ENCODE data around the gene STIM2.
A peak's percentile ranks its signal among the peaks of the same experiment; 100 is the strongest.

The STIM2 gene

DNA sequence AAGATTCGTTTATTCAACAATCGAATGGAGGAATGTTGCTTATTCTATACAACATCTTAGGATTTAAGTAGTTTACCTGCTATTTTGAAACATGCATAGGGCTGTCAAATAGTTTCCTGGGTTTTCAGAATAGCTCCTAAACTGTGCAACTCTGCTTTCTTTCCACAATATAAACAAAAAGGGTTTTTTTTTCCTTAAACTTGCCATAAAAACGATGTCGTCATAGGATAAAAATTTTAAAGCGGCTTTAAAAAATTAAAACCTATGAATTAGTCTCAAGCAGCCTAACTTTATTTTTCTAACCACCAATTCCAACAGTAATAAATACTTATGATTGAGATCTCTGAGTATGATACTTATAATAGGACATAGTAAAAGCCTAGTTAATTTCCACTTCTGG is 21.6 kb upstream of the STIM2 start:
- Histone ChIP-seq H3K27ac (ENCODE audit: low read length) (no peak overlapping the region), H3K27me3 (ENCODE audit: insufficient read depth, low read length) (no peaks in the 10 kb centered on the region), H3K9ac (ENCODE audit: low read depth, low read length) (no peak overlapping the region), H3K9me3 (ENCODE audit: insufficient read depth, low read depth, low read length) (no peaks in the 10 kb centered on the region), H3K4me1 (ENCODE audit: insufficient read depth, low read length) (peaks cover 7% of the 10 kb centered on the region; the same call in 1 of the 2 replicates), H3K4me3 (ENCODE audit: low read length) (no peak overlapping the region), H3K36me3 (ENCODE audit: insufficient read depth, low read depth, low read length) (no peaks in the 10 kb centered on the region)

DNA sequence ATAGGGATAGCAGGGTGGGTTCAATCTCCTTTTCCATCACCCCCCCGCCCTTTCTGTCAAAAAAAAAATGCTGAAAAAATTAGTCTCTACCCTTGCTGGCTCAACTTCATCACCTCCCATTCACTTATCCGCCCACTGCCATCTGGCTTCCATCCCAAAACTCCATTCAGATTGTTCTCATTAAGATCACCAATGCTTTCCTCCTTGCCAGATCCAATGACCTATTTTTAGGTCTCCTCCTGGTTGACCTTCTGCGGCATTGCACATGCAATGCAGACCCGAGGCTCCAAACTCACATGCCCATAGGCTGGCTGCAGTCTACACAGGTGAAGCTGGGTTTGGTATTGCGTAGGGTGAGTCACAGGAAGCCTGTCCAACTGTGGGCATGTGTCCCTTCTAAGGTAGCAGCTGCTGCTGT is 21.1 kb upstream of the STIM2 start:
- Histone ChIP-seq H3K9me3 (ENCODE audit: insufficient read depth, low read depth, low read length) (no peaks in the 10 kb centered on the region), H3K36me3 (ENCODE audit: insufficient read depth, low read depth, low read length) (no peaks in the 10 kb centered on the region), H3K27ac (ENCODE audit: low read length) (no peak overlapping the region), H3K4me3 (ENCODE audit: low read length) (no peak overlapping the region), H3K4me1 (ENCODE audit: insufficient read depth, low read length) (peaks cover 7% of the 10 kb centered on the region; the same call in 1 of the 2 replicates), H3K27me3 (ENCODE audit: insufficient read depth, low read length) (no peaks in the 10 kb centered on the region), H3K9ac (ENCODE audit: low read depth, low read length) (no peak overlapping the region)

DNA sequence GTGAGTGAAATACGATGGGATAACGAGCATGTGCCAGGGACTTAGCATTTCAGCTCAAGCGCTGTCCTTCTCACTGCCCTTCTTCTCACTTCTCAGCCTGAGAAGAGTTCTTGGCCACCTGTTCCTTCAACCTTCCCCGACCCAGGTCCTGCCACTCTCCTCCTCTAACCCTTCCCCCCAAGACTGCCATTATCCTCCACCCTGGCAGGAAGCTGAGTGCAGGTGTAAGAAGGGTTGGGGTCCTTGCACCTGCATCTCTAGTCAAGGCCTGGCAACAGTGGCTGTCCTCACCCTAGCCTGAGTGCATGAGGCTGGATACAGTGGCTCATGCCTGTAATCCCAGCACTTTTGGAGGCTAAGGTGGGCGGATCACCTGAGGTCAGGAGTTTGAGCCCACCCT is 19.9 kb upstream of the STIM2 start:
- H3K36me3 ChIP-seq (ENCODE audit: insufficient read depth, low read depth, low read length) = no peaks in the 10 kb centered on the region
- no peaks in the 10 kb centered on the region for H3K27me3 ChIP-seq (ENCODE audit: insufficient read depth, low read length)
- H3K4me3 ChIP-seq (ENCODE audit: low read length) = no peak overlapping the region
- no peak overlapping the region for H3K9ac ChIP-seq (ENCODE audit: low read depth, low read length)
- H3K4me1 ChIP-seq (ENCODE audit: insufficient read depth, low read length) = peaks cover 7% of the 10 kb centered on the region; the same call in 1 of the 2 replicates
- no peaks in the 10 kb centered on the region for H3K9me3 ChIP-seq (ENCODE audit: insufficient read depth, low read depth, low read length)
- no peak overlapping the region for H3K27ac ChIP-seq (ENCODE audit: low read length)

DNA sequence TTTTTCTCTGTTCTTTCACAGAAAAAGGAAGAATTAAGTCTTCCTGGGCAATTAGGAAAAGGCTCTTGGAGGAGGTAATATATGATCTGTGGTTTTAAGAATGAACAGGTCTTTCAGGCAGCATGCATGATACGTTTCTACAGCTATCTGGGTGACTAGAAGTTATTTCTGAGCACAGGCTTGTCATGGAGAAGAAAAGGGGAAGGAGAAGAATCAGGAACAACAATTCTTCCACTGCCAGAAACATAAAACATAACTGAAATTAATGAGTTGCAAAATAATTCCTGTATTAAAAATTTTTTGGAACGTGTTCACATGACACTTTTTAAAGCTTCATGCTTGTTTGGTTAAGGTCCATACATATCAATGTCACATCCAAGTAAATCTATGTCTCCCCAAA is 17.7 kb upstream of the STIM2 start:
- Histone ChIP-seq H3K9ac (ENCODE audit: low read depth, low read length) (no peak overlapping the region), H3K4me3 (ENCODE audit: low read length) (no peak overlapping the region), H3K36me3 (ENCODE audit: insufficient read depth, low read depth, low read length) (no peaks in the 10 kb centered on the region), H3K9me3 (ENCODE audit: insufficient read depth, low read depth, low read length) (no peaks in the 10 kb centered on the region), H3K4me1 (ENCODE audit: insufficient read depth, low read length) (peaks cover 7% of the 10 kb centered on the region; the same call in 1 of the 2 replicates), H3K27ac (ENCODE audit: low read length) (no peak overlapping the region), H3K27me3 (ENCODE audit: insufficient read depth, low read length) (no peaks in the 10 kb centered on the region)

DNA sequence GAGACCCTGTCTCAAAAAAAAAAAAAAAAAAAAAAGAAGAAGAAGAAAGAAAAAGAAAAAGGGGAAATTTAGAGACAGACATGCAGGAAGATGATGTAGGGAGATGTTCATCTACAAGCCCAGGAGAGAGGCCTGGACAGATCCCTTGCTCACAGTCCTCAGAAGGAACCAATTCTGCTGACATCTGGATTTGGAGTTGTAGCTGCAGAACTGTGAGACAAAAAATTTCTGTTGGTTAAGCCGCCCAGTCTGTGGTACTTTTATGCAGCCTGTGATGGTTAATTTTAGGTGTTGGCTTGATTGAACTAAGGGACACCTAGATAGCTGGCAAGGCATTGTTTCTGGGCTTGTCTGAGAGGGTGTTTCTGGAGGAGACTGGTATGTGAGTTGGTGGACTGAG is 10.1 kb upstream of the STIM2 start:
- Histone ChIP-seq H3K36me3 (ENCODE audit: insufficient read depth, low read depth, low read length) (no peaks in the 10 kb centered on the region), H3K9ac (ENCODE audit: low read depth, low read length) (no peak overlapping the region), H3K4me3 (ENCODE audit: low read length) (no peak overlapping the region), H3K27me3 (ENCODE audit: insufficient read depth, low read length) (no peaks in the 10 kb centered on the region), H3K4me1 (ENCODE audit: insufficient read depth, low read length) (no peaks in the 10 kb centered on the region), H3K27ac (ENCODE audit: low read length) (no peak overlapping the region), H3K9me3 (ENCODE audit: insufficient read depth, low read depth, low read length) (no peaks in the 10 kb centered on the region)

DNA sequence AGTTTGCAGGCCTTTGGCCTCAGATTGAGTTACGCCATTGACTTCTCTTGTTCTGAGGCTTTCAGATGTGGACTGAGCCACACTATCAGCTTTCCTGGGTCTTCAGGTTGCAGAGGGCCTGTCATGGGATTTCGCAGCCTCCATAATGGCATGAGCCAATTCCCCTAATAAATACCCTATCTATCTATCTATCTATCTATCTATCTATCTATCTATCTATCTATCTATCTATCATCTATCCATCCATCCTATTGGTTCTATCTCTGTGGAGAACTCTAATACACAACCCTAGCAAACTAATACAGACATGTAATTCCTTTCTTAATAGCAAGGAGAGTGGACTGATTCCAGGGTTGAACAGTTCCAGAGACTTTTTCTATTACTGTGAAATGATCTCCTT is 9.5 kb upstream of the STIM2 start:
- H3K4me3 ChIP-seq (ENCODE audit: low read length) = no peak overlapping the region

DNA sequence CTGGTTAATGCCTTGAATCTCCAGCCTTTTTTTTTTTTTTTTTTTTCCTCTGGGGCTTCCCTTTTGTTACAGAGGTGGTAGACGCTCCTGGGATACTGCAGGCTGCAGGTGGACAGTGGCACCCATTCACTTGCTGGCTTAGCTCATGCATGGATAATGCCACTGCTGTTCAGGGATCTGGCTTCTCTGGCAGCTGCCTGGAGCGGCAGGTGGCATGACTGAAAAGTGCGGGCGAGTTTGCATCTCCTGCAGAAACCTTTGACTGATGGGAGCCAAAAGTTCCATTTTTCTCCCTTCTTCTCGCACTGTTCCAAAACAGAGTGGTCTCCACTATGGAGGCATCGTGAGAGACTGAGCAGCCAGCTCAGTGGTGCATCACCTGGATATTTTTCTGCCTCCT is 5.9 kb upstream of the STIM2 start:
- H3K27ac ChIP-seq (ENCODE audit: low read length) = no peak overlapping the region
- H3K4me3 ChIP-seq (ENCODE audit: low read length) = no peak overlapping the region
- peaks cover 12% of the 10 kb centered on the region; the same call in 1 of the 2 replicates for H3K27me3 ChIP-seq (ENCODE audit: insufficient read depth, low read length)
- no peak overlapping the region for H3K9ac ChIP-seq (ENCODE audit: low read depth, low read length)
- peaks cover 5% of the 10 kb centered on the region; the same call in 1 of the 2 replicates for H3K4me1 ChIP-seq (ENCODE audit: insufficient read depth, low read length)
- no peaks in the 10 kb centered on the region for H3K36me3 ChIP-seq (ENCODE audit: insufficient read depth, low read depth, low read length)
- H3K9me3 ChIP-seq (ENCODE audit: insufficient read depth, low read depth, low read length) = no peaks in the 10 kb centered on the region

More for the DNA sequence above, 9.5 kb upstream of the STIM2 start:
- no peaks in the 10 kb centered on the region for H3K36me3 ChIP-seq (ENCODE audit: insufficient read depth, low read depth, low read length)
- no peak overlapping the region for H3K9ac ChIP-seq (ENCODE audit: low read depth, low read length)
- H3K9me3 ChIP-seq (ENCODE audit: insufficient read depth, low read depth, low read length) = no peaks in the 10 kb centered on the region
- H3K4me1 ChIP-seq (ENCODE audit: insufficient read depth, low read length) = no peaks in the 10 kb centered on the region
- H3K27me3 ChIP-seq (ENCODE audit: insufficient read depth, low read length) = no peaks in the 10 kb centered on the region
- no peak overlapping the region for H3K27ac ChIP-seq (ENCODE audit: low read length)

DNA sequence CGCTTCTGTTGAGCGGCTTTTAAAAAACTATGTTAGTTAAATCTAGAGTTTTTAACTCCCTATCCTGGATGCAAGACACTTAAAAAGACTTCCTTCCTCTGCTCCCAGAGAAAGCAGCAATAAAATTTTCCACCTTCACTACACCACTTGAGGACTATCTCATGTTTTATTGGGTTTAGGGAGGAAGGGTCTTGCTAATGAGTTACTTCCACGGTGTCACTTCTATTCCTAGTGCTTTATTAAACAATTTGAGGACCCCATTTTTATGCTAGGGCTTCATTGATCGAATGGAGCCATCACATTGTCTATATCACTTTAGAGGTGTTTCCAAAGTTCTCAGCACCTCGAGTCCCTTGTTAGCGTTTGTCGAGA is 3.7 kb upstream of the STIM2 start:
- peak overlapping the region; percentile 91 for H3K4me3 ChIP-seq (ENCODE audit: low read length)
- no peaks in the 10 kb centered on the region for H3K36me3 ChIP-seq (ENCODE audit: insufficient read depth, low read depth, low read length)
- no peaks in the 10 kb centered on the region for H3K9me3 ChIP-seq (ENCODE audit: insufficient read depth, low read depth, low read length)
- H3K9ac ChIP-seq (ENCODE audit: low read depth, low read length) = peak overlapping the region; percentile 64; the same call in 1 of the 2 replicates
- peaks cover 5% of the 10 kb centered on the region; the same call in 1 of the 2 replicates for H3K4me1 ChIP-seq (ENCODE audit: insufficient read depth, low read length)
- no peak overlapping the region for H3K27ac ChIP-seq (ENCODE audit: low read length)
- H3K27me3 ChIP-seq (ENCODE audit: insufficient read depth, low read length) = peaks cover 12% of the 10 kb centered on the region; the same call in 1 of the 2 replicates

DNA sequence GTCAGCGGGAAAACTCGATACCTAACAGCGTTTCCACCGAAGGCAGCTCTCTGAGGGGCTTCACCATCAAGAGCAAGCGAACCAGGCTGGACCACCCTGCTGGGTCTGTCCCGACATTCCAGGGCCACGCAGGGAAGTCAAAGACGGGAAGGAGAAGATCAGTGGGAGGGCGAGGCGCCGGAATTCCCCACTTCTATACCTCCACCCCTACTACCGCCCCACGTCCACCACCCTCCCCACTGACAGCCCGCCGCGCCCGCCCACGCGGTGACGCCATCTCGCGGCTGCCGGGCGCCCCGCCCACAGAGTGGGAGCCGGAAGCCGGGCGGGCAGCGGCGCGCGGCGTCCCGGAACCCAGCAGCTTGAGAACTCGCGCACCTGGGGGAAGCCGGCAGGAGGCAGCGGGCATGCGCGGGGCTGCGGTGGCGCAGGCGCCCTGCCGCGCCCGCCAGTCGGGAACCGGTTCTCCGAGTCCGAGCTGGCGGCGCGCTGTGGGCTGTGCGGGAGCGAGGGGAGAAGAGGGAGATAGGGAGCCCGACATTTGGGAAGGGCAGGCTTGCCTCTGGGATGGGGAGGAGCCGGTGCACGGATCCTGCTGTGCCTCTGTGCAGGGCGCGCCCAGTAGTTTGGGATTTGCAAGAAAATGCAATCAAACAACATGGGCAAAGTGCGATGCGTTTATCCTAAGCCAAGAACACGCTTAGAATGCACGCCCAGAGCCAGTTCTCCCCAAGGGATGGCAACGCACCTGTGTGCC is 3.2 kb upstream of the STIM2 start:
- H3K9ac ChIP-seq (ENCODE audit: low read depth, low read length) = peak overlapping the region; percentile 64; the same call in 1 of the 2 replicates
- peaks cover 5% of the 10 kb centered on the region; the same call in 1 of the 2 replicates for H3K4me1 ChIP-seq (ENCODE audit: insufficient read depth, low read length)
- peaks cover 15% of the 10 kb centered on the region for H3K27me3 ChIP-seq (ENCODE audit: insufficient read depth, low read length)
- H3K36me3 ChIP-seq (ENCODE audit: insufficient read depth, low read depth, low read length) = no peaks in the 10 kb centered on the region
- H3K9me3 ChIP-seq (ENCODE audit: insufficient read depth, low read depth, low read length) = no peaks in the 10 kb centered on the region
- no peak overlapping the region for H3K27ac ChIP-seq (ENCODE audit: low read length)
- H3K4me3 ChIP-seq (ENCODE audit: low read length) = peak overlapping the region; percentile 91

DNA sequence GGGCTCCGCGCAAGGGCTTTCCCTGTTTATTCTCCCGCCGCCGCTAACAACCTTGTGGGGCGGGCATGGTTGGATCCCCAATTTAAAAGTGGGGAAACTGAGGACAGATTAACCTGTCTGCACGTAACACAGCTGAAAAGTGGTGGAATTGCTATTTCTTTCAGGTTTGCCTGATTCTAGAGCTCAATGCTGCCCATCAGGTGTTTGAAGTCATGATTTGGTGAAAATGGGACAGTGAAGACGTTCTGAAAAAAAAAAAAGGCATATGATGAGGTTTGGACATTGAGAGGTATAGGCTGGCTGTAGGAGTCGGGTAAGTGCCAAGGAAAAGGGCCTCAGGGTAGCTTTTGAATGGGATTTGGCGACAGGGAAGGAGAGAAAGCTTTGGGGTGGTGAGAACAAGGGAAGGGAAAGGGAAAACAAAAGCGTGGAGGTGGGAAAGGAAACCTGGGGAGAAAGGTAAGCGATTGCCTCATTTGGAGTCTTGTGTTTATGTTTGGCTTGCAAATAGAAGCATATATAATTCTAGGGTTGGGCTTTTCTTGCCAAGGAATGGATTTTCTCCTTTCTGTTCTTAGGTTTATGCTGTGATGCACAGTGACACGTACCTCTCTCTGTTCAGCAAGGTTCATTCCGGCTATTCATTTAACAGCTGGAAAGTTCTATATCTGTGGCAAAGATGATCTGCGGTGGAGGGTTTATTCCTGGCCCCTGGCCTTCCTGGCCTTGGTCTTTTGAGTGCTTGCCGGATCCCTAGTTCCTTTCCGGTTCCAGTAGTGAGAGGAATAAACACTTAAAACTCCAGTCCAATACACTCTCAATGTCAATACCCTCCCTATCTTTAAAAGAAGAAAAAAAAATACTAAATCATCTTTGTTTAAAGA is 2.4 kb upstream of the STIM2 start:
- peak overlapping the region; percentile 64; the same call in 1 of the 2 replicates for H3K9ac ChIP-seq (ENCODE audit: low read depth, low read length)
- H3K4me1 ChIP-seq (ENCODE audit: insufficient read depth, low read length) = peaks cover 5% of the 10 kb centered on the region; the same call in 1 of the 2 replicates
- H3K27me3 ChIP-seq (ENCODE audit: insufficient read depth, low read length) = peaks cover 22% of the 10 kb centered on the region
- H3K27ac ChIP-seq (ENCODE audit: low read length) = no peak overlapping the region
- H3K4me3 ChIP-seq (ENCODE audit: low read length) = peak overlapping the region; percentile 91
- H3K9me3 ChIP-seq (ENCODE audit: insufficient read depth, low read depth, low read length) = no peaks in the 10 kb centered on the region
- no peaks in the 10 kb centered on the region for H3K36me3 ChIP-seq (ENCODE audit: insufficient read depth, low read depth, low read length)

DNA sequence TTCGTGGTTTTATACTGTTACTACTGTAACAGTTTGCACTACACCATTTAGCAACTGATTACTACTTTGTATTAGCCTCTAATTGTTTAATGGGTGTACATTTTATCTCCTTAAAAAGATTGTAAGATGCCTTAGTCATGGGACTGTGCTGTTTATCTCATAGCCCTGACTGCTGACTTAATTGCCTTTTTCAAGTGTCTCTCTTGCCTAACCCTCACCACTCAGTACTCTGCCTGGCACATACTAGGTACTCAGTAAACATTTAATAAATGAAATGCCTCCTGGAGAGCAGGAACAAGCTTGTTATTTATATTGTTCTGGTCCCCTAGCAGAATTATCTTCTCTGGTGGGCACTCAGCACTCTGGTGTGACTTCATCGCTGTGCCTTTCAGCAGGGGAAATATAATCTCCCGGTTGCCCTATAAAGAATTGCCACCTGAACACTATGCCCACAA is 1.7 kb upstream of the STIM2 start:
- H3K36me3 ChIP-seq (ENCODE audit: insufficient read depth, low read depth, low read length) = no peaks in the 10 kb centered on the region
- no peaks in the 10 kb centered on the region for H3K9me3 ChIP-seq (ENCODE audit: insufficient read depth, low read depth, low read length)
- H3K27me3 ChIP-seq (ENCODE audit: insufficient read depth, low read length) = peaks cover 22% of the 10 kb centered on the region
- H3K4me3 ChIP-seq (ENCODE audit: low read length) = peak overlapping the region; percentile 91
- no peak overlapping the region for H3K9ac ChIP-seq (ENCODE audit: low read depth, low read length)
- H3K4me1 ChIP-seq (ENCODE audit: insufficient read depth, low read length) = peaks cover 7% of the 10 kb centered on the region; the same call in 1 of the 2 replicates
- H3K27ac ChIP-seq (ENCODE audit: low read length) = no peak overlapping the region
